ENCODE data around the gene GPR160. TPM values are rescaled to one million over a fixed set of nuclear protein-coding genes. Genes with fewer than 3 reads are reported as not detected.

GPR160 gene
- polyA plus RNA-seq, 1 donor from 2014 or later, result 4.0 TPM

DNA sequence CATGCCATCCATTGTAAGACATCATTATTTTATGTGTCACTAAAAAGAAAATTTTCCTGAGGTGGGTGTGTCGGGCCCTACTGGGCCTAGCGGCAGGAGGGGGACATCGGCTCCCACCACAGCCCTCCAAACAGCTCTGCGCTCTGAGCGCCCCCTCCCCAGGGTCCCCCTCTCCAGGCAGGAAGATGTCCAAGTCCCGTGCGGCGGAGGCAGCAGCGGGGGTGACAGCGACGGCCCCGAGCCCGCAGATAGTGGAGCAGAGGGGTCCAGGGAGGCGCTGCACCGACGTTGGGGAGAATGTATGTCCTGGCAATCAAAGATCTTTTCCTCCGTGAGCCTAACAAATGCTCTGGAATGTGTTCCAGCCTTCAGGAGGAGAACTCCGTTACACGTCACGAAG, 24.3 kb downstream of the GPR160 start:
- no peaks in the 10 kb centered on the region for H3K9me3 ChIP-seq (ENCODE audit: low read length)
- no peaks in the 10 kb centered on the region for H3K79me2 ChIP-seq (replicated peaks; ENCODE audit: insufficient read depth, low read length)
- no peak overlapping the region for H3K4me2 ChIP-seq (ENCODE audit: low read length)
- H2AFZ ChIP-seq (ENCODE audit: low read depth, low read length), result no peak overlapping the region
- H3K9me2 ChIP-seq (ENCODE audit: insufficient read depth, low read length), result no peaks in the 10 kb centered on the region
- TF ChIP-seq RAD21 (conservative IDR thresholded peaks at IDR 0.05) (no peak), POLR2AphosphoS5 (IDR thresholded peaks at IDR 0.05) (no peak), EZH2 (IDR thresholded peaks at IDR 0.05; ENCODE audit: borderline replicate concordance, insufficient read depth, low read length, poor library complexity, severe bottlenecking) (no peak), MXI1 (conservative IDR thresholded peaks at IDR 0.05; ENCODE audit: poor library complexity, severe bottlenecking) (no peak), EP300 (conservative IDR thresholded peaks at IDR 0.05; ENCODE audit: poor library complexity, severe bottlenecking) (no peak), SMC3 (conservative IDR thresholded peaks at IDR 0.05; ENCODE audit: poor library complexity) (no peak), TAF1 (IDR thresholded peaks at IDR 0.05; ENCODE audit: low read depth) (no peak)
- no peak overlapping the region for H3K27ac ChIP-seq (ENCODE audit: low read length)
- H3K9ac ChIP-seq (ENCODE audit: low read length), result no peak overlapping the region
- H3F3A ChIP-seq (ENCODE audit: insufficient read depth, low read length, poor library complexity, severe bottlenecking), result no peaks in the 10 kb centered on the region
- no peak overlapping the region for H3K4me3 ChIP-seq (ENCODE audit: low read length)
- H3K27me3 ChIP-seq (ENCODE audit: insufficient read depth, low read depth, low read length), result no peaks in the 10 kb centered on the region
- H3K36me3 ChIP-seq (ENCODE audit: insufficient read depth, low read length), result no peaks in the 10 kb centered on the region
- no peaks in the 10 kb centered on the region for H4K20me1 ChIP-seq (ENCODE audit: insufficient read depth)

DNA sequence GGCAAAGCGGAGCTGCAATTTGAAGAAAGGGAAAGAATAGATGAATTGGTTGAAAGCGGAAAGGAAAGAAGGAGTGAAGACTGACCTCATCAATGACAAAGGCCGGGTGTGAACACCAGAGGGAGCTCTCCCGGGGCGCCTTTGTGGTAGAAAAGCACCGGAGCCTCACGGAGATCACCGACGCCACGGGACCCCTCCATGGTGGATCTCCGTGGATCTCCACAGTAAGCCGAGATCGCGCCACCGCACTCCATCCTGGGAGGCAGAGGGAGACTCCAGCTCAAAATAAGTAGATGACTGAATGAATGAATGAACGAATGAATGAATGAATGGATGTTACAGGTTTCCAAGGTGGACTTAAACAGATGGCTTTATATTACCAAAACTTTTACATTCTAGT, 25.0 kb downstream of the GPR160 start:
- Histone ChIP-seq H3K79me2 (replicated peaks; ENCODE audit: insufficient read depth, low read length) (no peaks in the 10 kb centered on the region), H4K20me1 (ENCODE audit: insufficient read depth) (no peaks in the 10 kb centered on the region), H3K4me2 (ENCODE audit: low read length) (no peak overlapping the region), H3K4me3 (ENCODE audit: low read length) (no peak overlapping the region), H3K9me2 (ENCODE audit: insufficient read depth, low read length) (no peaks in the 10 kb centered on the region), H2AFZ (ENCODE audit: low read depth, low read length) (no peak overlapping the region), H3F3A (ENCODE audit: insufficient read depth, low read length, poor library complexity, severe bottlenecking) (no peaks in the 10 kb centered on the region), H3K9ac (ENCODE audit: low read length) (no peak overlapping the region), H3K9me3 (ENCODE audit: low read length) (no peaks in the 10 kb centered on the region), H3K36me3 (ENCODE audit: insufficient read depth, low read length) (no peaks in the 10 kb centered on the region), H3K27me3 (ENCODE audit: insufficient read depth, low read depth, low read length) (no peaks in the 10 kb centered on the region), H3K27ac (ENCODE audit: low read length) (no peak overlapping the region)
- TF ChIP-seq SMC3 (conservative IDR thresholded peaks at IDR 0.05; ENCODE audit: poor library complexity) (no peak), TAF1 (IDR thresholded peaks at IDR 0.05; ENCODE audit: low read depth) (no peak), MXI1 (conservative IDR thresholded peaks at IDR 0.05; ENCODE audit: poor library complexity, severe bottlenecking) (no peak), EP300 (conservative IDR thresholded peaks at IDR 0.05; ENCODE audit: poor library complexity, severe bottlenecking) (no peak), POLR2AphosphoS5 (IDR thresholded peaks at IDR 0.05) (no peak), RAD21 (conservative IDR thresholded peaks at IDR 0.05) (no peak), EZH2 (IDR thresholded peaks at IDR 0.05; ENCODE audit: borderline replicate concordance, insufficient read depth, low read length, poor library complexity, severe bottlenecking) (no peak)
- TF ChIP-seq, protein P1, sequence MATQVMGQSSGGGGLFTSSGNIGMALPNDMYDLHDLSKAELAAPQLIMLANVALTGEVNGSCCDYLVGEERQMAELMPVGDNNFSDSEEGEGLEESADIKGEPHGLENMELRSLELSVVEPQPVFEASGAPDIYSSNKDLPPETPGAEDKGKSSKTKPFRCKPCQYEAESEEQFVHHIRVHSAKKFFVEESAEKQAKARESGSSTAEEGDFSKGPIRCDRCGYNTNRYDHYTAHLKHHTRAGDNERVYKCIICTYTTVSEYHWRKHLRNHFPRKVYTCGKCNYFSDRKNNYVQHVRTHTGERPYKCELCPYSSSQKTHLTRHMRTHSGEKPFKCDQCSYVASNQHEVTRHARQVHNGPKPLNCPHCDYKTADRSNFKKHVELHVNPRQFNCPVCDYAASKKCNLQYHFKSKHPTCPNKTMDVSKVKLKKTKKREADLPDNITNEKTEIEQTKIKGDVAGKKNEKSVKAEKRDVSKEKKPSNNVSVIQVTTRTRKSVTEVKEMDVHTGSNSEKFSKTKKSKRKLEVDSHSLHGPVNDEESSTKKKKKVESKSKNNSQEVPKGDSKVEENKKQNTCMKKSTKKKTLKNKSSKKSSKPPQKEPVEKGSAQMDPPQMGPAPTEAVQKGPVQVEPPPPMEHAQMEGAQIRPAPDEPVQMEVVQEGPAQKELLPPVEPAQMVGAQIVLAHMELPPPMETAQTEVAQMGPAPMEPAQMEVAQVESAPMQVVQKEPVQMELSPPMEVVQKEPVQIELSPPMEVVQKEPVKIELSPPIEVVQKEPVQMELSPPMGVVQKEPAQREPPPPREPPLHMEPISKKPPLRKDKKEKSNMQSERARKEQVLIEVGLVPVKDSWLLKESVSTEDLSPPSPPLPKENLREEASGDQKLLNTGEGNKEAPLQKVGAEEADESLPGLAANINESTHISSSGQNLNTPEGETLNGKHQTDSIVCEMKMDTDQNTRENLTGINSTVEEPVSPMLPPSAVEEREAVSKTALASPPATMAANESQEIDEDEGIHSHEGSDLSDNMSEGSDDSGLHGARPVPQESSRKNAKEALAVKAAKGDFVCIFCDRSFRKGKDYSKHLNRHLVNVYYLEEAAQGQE (IDR thresholded peaks at IDR 0.05; ENCODE audit: borderline replicate concordance), result no peak
- TF ChIP-seq, protein P2, sequence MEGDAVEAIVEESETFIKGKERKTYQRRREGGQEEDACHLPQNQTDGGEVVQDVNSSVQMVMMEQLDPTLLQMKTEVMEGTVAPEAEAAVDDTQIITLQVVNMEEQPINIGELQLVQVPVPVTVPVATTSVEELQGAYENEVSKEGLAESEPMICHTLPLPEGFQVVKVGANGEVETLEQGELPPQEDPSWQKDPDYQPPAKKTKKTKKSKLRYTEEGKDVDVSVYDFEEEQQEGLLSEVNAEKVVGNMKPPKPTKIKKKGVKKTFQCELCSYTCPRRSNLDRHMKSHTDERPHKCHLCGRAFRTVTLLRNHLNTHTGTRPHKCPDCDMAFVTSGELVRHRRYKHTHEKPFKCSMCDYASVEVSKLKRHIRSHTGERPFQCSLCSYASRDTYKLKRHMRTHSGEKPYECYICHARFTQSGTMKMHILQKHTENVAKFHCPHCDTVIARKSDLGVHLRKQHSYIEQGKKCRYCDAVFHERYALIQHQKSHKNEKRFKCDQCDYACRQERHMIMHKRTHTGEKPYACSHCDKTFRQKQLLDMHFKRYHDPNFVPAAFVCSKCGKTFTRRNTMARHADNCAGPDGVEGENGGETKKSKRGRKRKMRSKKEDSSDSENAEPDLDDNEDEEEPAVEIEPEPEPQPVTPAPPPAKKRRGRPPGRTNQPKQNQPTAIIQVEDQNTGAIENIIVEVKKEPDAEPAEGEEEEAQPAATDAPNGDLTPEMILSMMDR (IDR thresholded peaks at IDR 0.05; ENCODE audit: poor library complexity, severe bottlenecking), result no peak
